GM04504 (cell line): ENCODE measurements around the gene GALNT14.

Source experiments
- DNase-seq: peaks from one replicate; pipeline ENCODE4 v3.0.0-alpha.2; 2012; ENCODE audit warnings: low read depth

The GALNT14 gene

GRCh38 chr2:31054842-31055388, 83.3 kb downstream of the GALNT14 start:
- DNase-seq, result no peak

- no peak for DNase-seq
Measured at GRCh38 chr2:31053929-31054782, 84.1 kb downstream of the GALNT14 start.

- no peak for DNase-seq
Measured at GRCh38 chr2:31052284-31052683, 86.0 kb downstream of the GALNT14 start.

- DNase-seq, result no peak
Measured at GRCh38 chr2:31051258-31052140, 86.7 kb downstream of the GALNT14 start.

GRCh38 chr2:31049916-31050588, 88.2 kb downstream of the GALNT14 start:
- DNase-seq, result no peak

- no peak for DNase-seq
Measured at GRCh38 chr2:31049264-31049663, 89.0 kb downstream of the GALNT14 start.

GRCh38 chr2:31047599-31047998, 90.6 kb downstream of the GALNT14 start:
- no peak for DNase-seq

GRCh38 chr2:31038385-31038784, 99.9 kb downstream of the GALNT14 start:
- DNase-seq, result no peak

- DNase-seq, result no peak
Measured at GRCh38 chr2:31037058-31037457, 101.2 kb downstream of the GALNT14 start.

- DNase-seq, result no peak
Measured at GRCh38 chr2:31033032-31033431, 105.2 kb downstream of the GALNT14 start.

- DNase-seq, result no peak
Measured at GRCh38 chr2:31032475-31032874, 105.8 kb downstream of the GALNT14 start.

GRCh38 chr2:31031132-31031706, 107.0 kb downstream of the GALNT14 start:
- no peak for DNase-seq

GRCh38 chr2:31028417-31028816, 109.8 kb downstream of the GALNT14 start:
- DNase-seq, result no peak

- no peak for DNase-seq
Measured at GRCh38 chr2:31027549-31027948, 110.7 kb downstream of the GALNT14 start.

GRCh38 chr2:31023541-31023940, 114.7 kb downstream of the GALNT14 start:
- no peak for DNase-seq

GRCh38 chr2:31020713-31021112, 117.5 kb downstream of the GALNT14 start:
- DNase-seq, result no peak

- DNase-seq, result no peak
Measured at GRCh38 chr2:31018280-31018679, 120.0 kb downstream of the GALNT14 start.

- DNase-seq, result no peak
Measured at GRCh38 chr2:31016648-31017047, 121.6 kb downstream of the GALNT14 start.

- DNase-seq, result no peak
Measured at GRCh38 chr2:31014516-31014915, 123.7 kb downstream of the GALNT14 start.

GRCh38 chr2:31013301-31013700, 124.9 kb downstream of the GALNT14 start:
- DNase-seq, result no peak

GRCh38 chr2:31012406-31012805, 125.8 kb downstream of the GALNT14 start:
- DNase-seq, result no peak

GRCh38 chr2:31011587-31011986, 126.7 kb downstream of the GALNT14 start:
- no peak for DNase-seq
